H1 (cell line): ENCODE results near the gene SEC22C. TPM values are rescaled to one million over a fixed set of nuclear protein-coding genes. Genes with fewer than 3 reads are reported as not detected.

ENCODE experiments used
- CHD1 ChIP-seq: IDR thresholded peaks from 2 replicates; pipeline ENCODE4 v1.6.1; 2012; ENCODE audit warnings: low read depth, low read length, improper control_type of control experiment
- CREB1 ChIP-seq: IDR thresholded peaks from 2 replicates; pipeline ENCODE4 v1.6.1; 2012; ENCODE audit warnings: inconsistent platforms
- EP300 ChIP-seq, 2 experiments: IDR thresholded peaks; 1 replicate in 1 of 2; 2 replicates in 1 of 2; pipeline ENCODE4 v1.6.1; 2011 to 2012; ENCODE audit warnings: low read depth in 2 of 2, low read length in 2 of 2, mild to moderate bottlenecking in 2 of 2, borderline replicate concordance in 1 of 2, inconsistent platforms in 1 of 2, moderate library complexity in 1 of 2
- JUN ChIP-seq: IDR thresholded peaks from 2 replicates; pipeline ENCODE4 v1.6.1; 2011; ENCODE audit warnings: low read depth, mild to moderate bottlenecking, improper control_type of control experiment, low read length
- RXRA ChIP-seq: IDR thresholded peaks from 2 replicates; pipeline ENCODE4 v1.6.1; 2011; ENCODE audit warnings: low read depth, mild to moderate bottlenecking, low read length, moderate library complexity; ENCODE audit not compliant: insufficient read depth
- TAF1 ChIP-seq: IDR thresholded peaks from 2 replicates; pipeline ENCODE4 v1.6.1; 2011; ENCODE audit warnings: mild to moderate bottlenecking, low read depth, low read length
- polyA plus RNA-seq, 7 experiments: library from polyadenylated mRNA; depleted of rRNA in 3 of 7; stranded (reverse) in 5 of 7; unstranded in 2 of 7; fragments of >200 nt in 5 of 7; fragments of 200-250 nt in 2 of 7; gene quantifications; 1 replicate in 5 of 7; 2 replicates in 1 of 7; 4 replicates in 1 of 7; pipeline versions ENCODE4 v1.2.1 to v1.2.3, GENCODE V29; 2011 to 2013; ENCODE audit warnings: missing spikeins in 2 of 7, mixed read lengths in 2 of 7
- total RNA-seq: library from RNA; stranded (reverse); fragmentation: NEBNext Ultra II Directional; extraction: Animal tissue kit (Norgen Biotek cat#: 25700); gene quantifications from 2 replicates; pipeline ENCODE4 v1.2.1, GENCODE V29; 2021
- TF ChIP-seq, protein P1 (sequence below): fragments of 300-600 bp; sonication (generic); IDR thresholded peaks from 2 replicates; pipeline ENCODE4 v1.7.1; 2012; ENCODE audit warnings: low read length, moderate library complexity, mild to moderate bottlenecking, inconsistent platforms; ENCODE audit not compliant: insufficient replicate concordance

SEC22C gene
- total and polyA plus RNA-seq, 2 of the 8 experiments (the other 6 are each of a cell fraction or from before 2014, with no cell fraction given) = 23.4 to 38.3 TPM

DNA sequence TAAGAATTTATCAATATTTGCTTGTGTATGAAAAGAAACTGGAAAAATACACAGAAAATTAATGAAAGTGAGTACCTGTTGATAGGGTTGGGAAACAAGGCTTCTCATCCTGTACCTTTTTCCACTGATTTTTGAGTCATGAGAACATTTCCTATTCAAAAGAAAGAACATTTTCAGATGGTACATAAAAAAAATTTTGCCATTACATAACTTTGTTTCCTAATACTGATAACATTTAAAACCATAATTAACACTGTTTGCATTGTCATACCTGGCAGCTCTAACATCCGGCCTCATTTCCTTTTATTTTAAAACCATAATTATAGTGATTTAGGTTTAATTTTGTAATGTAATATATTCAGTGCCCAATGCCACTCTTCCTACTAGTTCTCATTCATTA lies 30.4 kb upstream of the SEC22C start (continued):
- TF ChIP-seq, protein P1, sequence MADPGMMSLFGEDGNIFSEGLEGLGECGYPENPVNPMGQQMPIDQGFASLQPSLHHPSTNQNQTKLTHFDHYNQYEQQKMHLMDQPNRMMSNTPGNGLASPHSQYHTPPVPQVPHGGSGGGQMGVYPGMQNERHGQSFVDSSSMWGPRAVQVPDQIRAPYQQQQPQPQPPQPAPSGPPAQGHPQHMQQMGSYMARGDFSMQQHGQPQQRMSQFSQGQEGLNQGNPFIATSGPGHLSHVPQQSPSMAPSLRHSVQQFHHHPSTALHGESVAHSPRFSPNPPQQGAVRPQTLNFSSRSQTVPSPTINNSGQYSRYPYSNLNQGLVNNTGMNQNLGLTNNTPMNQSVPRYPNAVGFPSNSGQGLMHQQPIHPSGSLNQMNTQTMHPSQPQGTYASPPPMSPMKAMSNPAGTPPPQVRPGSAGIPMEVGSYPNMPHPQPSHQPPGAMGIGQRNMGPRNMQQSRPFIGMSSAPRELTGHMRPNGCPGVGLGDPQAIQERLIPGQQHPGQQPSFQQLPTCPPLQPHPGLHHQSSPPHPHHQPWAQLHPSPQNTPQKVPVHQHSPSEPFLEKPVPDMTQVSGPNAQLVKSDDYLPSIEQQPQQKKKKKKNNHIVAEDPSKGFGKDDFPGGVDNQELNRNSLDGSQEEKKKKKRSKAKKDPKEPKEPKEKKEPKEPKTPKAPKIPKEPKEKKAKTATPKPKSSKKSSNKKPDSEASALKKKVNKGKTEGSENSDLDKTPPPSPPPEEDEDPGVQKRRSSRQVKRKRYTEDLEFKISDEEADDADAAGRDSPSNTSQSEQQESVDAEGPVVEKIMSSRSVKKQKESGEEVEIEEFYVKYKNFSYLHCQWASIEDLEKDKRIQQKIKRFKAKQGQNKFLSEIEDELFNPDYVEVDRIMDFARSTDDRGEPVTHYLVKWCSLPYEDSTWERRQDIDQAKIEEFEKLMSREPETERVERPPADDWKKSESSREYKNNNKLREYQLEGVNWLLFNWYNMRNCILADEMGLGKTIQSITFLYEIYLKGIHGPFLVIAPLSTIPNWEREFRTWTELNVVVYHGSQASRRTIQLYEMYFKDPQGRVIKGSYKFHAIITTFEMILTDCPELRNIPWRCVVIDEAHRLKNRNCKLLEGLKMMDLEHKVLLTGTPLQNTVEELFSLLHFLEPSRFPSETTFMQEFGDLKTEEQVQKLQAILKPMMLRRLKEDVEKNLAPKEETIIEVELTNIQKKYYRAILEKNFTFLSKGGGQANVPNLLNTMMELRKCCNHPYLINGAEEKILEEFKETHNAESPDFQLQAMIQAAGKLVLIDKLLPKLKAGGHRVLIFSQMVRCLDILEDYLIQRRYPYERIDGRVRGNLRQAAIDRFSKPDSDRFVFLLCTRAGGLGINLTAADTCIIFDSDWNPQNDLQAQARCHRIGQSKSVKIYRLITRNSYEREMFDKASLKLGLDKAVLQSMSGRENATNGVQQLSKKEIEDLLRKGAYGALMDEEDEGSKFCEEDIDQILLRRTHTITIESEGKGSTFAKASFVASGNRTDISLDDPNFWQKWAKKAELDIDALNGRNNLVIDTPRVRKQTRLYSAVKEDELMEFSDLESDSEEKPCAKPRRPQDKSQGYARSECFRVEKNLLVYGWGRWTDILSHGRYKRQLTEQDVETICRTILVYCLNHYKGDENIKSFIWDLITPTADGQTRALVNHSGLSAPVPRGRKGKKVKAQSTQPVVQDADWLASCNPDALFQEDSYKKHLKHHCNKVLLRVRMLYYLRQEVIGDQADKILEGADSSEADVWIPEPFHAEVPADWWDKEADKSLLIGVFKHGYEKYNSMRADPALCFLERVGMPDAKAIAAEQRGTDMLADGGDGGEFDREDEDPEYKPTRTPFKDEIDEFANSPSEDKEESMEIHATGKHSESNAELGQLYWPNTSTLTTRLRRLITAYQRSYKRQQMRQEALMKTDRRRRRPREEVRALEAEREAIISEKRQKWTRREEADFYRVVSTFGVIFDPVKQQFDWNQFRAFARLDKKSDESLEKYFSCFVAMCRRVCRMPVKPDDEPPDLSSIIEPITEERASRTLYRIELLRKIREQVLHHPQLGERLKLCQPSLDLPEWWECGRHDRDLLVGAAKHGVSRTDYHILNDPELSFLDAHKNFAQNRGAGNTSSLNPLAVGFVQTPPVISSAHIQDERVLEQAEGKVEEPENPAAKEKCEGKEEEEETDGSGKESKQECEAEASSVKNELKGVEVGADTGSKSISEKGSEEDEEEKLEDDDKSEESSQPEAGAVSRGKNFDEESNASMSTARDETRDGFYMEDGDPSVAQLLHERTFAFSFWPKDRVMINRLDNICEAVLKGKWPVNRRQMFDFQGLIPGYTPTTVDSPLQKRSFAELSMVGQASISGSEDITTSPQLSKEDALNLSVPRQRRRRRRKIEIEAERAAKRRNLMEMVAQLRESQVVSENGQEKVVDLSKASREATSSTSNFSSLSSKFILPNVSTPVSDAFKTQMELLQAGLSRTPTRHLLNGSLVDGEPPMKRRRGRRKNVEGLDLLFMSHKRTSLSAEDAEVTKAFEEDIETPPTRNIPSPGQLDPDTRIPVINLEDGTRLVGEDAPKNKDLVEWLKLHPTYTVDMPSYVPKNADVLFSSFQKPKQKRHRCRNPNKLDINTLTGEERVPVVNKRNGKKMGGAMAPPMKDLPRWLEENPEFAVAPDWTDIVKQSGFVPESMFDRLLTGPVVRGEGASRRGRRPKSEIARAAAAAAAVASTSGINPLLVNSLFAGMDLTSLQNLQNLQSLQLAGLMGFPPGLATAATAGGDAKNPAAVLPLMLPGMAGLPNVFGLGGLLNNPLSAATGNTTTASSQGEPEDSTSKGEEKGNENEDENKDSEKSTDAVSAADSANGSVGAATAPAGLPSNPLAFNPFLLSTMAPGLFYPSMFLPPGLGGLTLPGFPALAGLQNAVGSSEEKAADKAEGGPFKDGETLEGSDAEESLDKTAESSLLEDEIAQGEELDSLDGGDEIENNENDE = no peak
- TF ChIP-seq TAF1 (no peak), JUN (no peak), EP300 (IDR thresholded peaks at IDR 0.05; ENCODE audit: borderline replicate concordance in 1 of 2, low read depth in 2 of 2, low read length in 2 of 2) (no peak), CHD1 (no peak), CREB1 (no peak), RXRA (no peak)
- TF ChIP-seq, all 59 proteins: peak for 0
